MM.1S (cell line): ENCODE measurements around the gene POLR1H.

ENCODE experiments used
- EZH2phosphoT487 ChIP-seq: fragments of 300-600 bp; sonication (generic); IDR thresholded peaks from 2 replicates; pipeline ENCODE4 v1.6.1; 2018; ENCODE audit warnings: antibody characterized with exemption, low read length
- TF ChIP-seq, protein P1 (sequence below): fragments of 300-600 bp; sonication (generic); IDR thresholded peaks from 2 replicates; pipeline ENCODE4 v1.5.1; 2016; ENCODE audit warnings: antibody characterized with exemption, low read length, mixed read lengths

DNA sequence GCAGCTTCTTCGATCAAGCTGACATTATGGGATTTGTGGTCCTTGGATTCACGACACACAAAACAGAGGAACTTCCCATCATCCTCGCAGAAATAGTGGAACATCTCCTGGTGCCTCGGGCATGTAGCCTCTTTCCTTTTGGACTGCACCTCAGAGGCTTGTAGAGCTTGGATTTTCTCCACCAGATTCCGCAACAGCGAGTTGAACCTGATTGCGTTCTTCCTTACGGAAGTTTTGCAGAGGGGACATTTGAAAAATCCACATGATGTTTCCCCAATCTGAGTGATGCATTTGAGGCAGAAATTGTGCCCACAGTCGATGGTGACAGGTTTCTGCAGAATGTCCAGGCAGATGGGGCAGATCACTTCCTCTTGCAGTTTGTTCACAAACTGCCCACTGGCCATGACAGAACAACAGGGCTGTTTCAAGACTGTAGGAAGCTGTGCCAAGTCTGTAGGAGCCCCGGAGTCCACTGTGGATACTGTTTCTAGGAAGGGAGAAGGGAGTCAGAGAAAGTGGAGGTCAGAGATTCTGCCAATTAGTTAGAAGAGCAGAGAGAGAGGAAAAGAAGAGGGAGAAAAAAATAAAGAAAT lies 51.4 kb downstream of the POLR1H start:
- TF ChIP-seq, protein P1, sequence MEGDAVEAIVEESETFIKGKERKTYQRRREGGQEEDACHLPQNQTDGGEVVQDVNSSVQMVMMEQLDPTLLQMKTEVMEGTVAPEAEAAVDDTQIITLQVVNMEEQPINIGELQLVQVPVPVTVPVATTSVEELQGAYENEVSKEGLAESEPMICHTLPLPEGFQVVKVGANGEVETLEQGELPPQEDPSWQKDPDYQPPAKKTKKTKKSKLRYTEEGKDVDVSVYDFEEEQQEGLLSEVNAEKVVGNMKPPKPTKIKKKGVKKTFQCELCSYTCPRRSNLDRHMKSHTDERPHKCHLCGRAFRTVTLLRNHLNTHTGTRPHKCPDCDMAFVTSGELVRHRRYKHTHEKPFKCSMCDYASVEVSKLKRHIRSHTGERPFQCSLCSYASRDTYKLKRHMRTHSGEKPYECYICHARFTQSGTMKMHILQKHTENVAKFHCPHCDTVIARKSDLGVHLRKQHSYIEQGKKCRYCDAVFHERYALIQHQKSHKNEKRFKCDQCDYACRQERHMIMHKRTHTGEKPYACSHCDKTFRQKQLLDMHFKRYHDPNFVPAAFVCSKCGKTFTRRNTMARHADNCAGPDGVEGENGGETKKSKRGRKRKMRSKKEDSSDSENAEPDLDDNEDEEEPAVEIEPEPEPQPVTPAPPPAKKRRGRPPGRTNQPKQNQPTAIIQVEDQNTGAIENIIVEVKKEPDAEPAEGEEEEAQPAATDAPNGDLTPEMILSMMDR: no peak
- no peak for TF ChIP-seq EZH2phosphoT487
